H1 (cell line): ENCODE results near the gene AGPAT3.

ENCODE experiments used
- CHD2 ChIP-seq: IDR thresholded peaks from 2 replicates; pipeline ENCODE4 v1.6.1; 2012; ENCODE audit warnings: low read length, improper control_type of control experiment
- CTCF ChIP-seq, 3 experiments: IDR thresholded peaks; 1 replicate in 2 of 3; 2 replicates in 1 of 3; pipeline versions ENCODE4 v1.5.1 to v1.6.1; 2011; ENCODE audit warnings: low read length in 3 of 3, mild to moderate bottlenecking in 3 of 3, inconsistent platforms in 2 of 3, low read depth in 1 of 3, moderate library complexity in 1 of 3; ENCODE audit not compliant: insufficient read depth in 1 of 3; ENCODE audit errors: control extremely low read depth in 1 of 3
- EZH2 ChIP-seq: fragments of 200-600 bp; sonication (generic); IDR thresholded peaks from 2 replicates; pipeline ENCODE4 v1.7.1; 2012; ENCODE audit warnings: low read depth, mild to moderate bottlenecking, moderate library complexity, low read length, inconsistent platforms; ENCODE audit not compliant: severe bottlenecking
- HDAC2 ChIP-seq, 2 experiments: fragments of 300-600 bp in 1 of 2; sonication (generic) in 1 of 2; IDR thresholded peaks; 2 replicates each; pipeline ENCODE4 v1.6.1; 2011 to 2012; ENCODE audit warnings: low read depth in 2 of 2, low read length in 2 of 2, mild to moderate bottlenecking in 2 of 2, moderate library complexity in 2 of 2, borderline replicate concordance in 1 of 2, inconsistent platforms in 1 of 2
- JUND ChIP-seq: IDR thresholded peaks from 2 replicates; pipeline ENCODE4 v1.6.1; 2011; ENCODE audit warnings: mild to moderate bottlenecking, improper control_type of control experiment, low read length
- POLR2A ChIP-seq, 2 experiments: IDR thresholded peaks; 1 replicate in 1 of 2; 2 replicates in 1 of 2; pipeline ENCODE4 v1.6.1; 2011; ENCODE audit warnings: low read depth in 2 of 2, low read length in 2 of 2, mild to moderate bottlenecking in 2 of 2; ENCODE audit errors: control extremely low read depth in 1 of 2
- RNF2 ChIP-seq: fragments of 200-900, 300-1000 bp; sonication (generic); IDR thresholded peaks from 2 replicates; pipeline ENCODE4 v1.7.1; 2016; ENCODE audit warnings: borderline replicate concordance, low read depth, mild to moderate bottlenecking, antibody characterized with exemption, low read length; ENCODE audit not compliant: poor library complexity, severe bottlenecking; ENCODE audit errors: missing control alignments

GRCh38 chr21:43892334-43892733 is 27.3 kb downstream of the AGPAT3 start:
- TF ChIP-seq CTCF (IDR thresholded peaks at IDR 0.05; ENCODE audit: control extremely low read depth in 1 of 3, insufficient read depth in 1 of 3, low read depth in 1 of 3, low read length in 3 of 3) (no peak), POLR2A (IDR thresholded peaks at IDR 0.05; ENCODE audit: control extremely low read depth in 1 of 2, low read depth in 2 of 2, low read length in 2 of 2) (no peak), RNF2 (no peak), HDAC2 (IDR thresholded peaks at IDR 0.05; ENCODE audit: borderline replicate concordance in 1 of 2, low read depth in 2 of 2, low read length in 2 of 2) (no peak), EZH2 (no peak), CHD2 (no peak), JUND (no peak)
